Measurements from ENCODE around the gene DDX28. TPM values are rescaled to one million over a fixed set of nuclear protein-coding genes. Genes with fewer than 3 reads are reported as not detected.
"Not testable (repeated sequence)": the region's sequence is repeated elsewhere in the genome, so short reads cannot be mapped to it uniquely, and the experiment has no call there.

DDX28 gene
- total RNA-seq, 1 experiment from 2014 or later = 20.1 TPM

- DNase-seq (ENCODE audit: extremely low read depth, low read depth) = no peak
Measured at GRCh38 chr16:68037841-68038597, 15.0 kb upstream of the DDX28 start.

GRCh38 chr16:68035227-68035626, 12.2 kb upstream of the DDX28 start:
- no peak for DNase-seq (ENCODE audit: extremely low read depth, low read depth)

- no peak for DNase-seq (ENCODE audit: extremely low read depth, low read depth)
Measured at GRCh38 chr16:68033101-68033500, 10.1 kb upstream of the DDX28 start.

DNA sequence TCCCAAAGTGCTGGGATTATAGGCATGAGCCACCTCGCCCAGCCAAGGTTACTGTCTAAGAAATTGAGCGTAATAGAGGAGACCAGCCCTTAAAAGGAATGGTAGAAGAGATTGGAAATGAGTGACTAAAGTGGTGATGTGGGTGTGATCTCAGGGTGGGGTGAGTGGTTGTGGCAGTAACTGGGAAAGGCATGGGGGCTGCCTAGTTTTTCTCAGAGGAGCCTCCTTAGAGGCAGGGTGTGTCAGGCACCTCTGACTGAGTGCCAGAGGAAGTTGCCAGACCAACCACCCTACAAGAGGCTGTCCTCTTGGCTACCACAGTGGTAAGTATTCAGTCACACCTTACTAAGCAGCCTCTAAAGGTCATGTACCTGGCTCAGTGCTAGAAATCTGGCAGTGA, 8.9 kb upstream of the DDX28 start:
- no peak for DNase-seq (ENCODE audit: extremely low read depth, low read depth)

DNA sequence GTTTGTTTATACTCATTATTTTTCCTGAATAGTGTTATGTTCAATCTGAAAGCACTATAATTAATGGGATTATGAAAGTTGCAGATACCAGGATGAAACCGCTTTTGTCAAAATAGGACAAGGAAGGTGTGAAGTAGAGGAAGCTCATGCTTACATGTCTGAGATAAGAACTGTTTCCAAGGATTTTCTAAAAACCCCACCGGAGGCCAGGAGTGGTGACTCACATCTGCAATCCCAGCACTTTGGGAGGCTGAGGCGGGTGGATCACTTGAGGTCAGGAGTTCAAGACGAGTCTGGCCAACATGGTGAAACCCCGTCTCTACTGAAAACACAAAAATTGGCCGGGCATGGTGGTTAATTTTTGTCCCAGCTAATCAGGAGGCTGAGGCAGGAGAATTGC, 7.1 kb upstream of the DDX28 start:
- not testable (repeated sequence) for DNase-seq (ENCODE audit: extremely low read depth, low read depth)

GRCh38 chr16:68028996-68029395, 6.0 kb upstream of the DDX28 start:
- DNase-seq (ENCODE audit: extremely low read depth, low read depth) = no peak

DNA sequence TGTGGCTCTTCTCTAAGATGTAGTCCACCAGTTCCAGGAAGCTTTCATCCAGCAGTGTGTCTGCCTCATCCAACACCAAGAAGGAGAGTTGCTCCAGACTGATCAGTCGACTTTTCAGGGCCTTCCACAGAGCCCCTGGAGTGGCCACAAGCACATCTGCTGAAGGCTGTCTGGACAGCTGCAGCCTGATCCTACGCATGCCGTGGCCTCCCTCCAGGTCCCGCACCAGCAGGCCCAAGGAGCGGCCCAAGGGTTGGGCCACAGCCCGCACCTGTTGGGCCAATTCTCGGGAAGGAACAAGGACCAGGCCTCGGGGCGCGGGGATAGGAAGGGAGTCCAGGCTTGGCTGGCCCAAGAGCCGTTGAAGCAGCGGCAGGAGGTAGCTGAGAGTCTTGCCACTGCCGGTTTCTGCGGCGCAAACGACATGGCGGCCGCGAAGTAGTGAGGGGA, 729 bp downstream of the DDX28 start:
- DNase-seq (ENCODE audit: extremely low read depth, low read depth) = no peak

DNA sequence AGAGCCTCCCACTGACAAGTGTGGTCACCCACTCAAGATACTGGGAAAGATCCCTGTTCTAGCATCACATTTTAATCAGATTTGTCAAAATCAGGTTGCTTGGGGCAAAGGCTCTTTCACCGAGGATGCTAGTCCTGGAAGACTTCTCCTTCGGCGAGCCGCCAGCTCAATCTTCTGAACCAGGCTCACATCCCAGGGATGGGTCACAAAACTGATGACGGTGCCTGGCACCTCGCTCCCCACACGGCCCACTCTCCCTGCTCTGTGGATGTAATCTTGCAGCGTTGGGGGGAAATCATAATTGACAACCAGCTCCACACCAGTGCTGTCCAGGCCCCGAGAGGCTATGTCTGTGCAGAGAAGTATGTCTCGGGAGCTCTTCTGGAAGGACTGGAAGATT, 1.5 kb downstream of the DDX28 start:
- DNase-seq (ENCODE audit: extremely low read depth, low read depth) = no peak

DNA sequence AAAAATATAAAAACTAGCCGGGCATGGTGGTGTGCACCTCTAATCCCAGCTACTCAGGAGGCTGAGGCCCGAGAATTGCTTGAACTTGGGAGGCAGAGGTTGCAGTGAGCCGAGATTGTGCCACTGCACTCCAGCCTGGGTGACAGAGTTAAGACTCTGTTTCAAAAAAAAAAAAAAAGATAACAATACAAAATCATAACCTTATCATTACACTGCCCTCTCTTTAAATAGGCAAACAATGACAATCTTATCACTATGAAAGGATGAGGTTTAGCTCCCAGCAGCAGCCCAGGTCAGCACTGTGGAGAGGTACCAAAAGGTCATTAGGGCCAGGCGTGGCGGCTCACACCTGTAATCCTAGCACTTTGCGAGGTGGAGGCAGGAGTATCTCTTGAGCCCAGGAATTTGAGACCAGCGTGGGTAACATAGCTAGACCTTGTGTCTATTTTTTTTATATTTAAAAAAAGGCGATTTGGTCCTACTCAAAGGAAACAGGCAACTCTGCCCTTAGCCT, 3.8 kb downstream of the DDX28 start:
- no peak for DNase-seq (ENCODE audit: extremely low read depth, low read depth)

DNA sequence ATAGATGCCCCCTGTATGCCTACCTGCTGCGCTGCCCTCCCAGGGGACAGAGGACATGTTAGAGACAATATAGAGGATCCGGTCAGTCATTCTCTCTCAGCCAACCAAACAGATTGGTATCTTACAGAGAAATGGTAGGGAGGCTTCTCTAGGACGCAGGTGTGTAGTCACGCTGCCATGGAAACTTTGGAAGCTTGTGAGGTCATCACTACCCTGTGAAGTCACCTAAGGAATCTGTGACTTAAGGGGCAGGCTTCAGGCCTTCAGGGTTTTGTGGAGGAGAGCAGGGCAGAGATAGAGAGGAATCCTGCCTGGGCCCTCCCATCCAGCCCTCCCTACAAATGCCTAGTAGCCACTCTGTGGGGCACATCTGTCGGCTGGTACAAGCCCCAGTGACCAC, 7.4 kb downstream of the DDX28 start, which contains the start of gene DPEP2NB:
Gene DPEP2NB, minus strand, starts transcription at position 231 of the 400 bp plus-strand sequence. Its CDS starts 141 bp downstream, at position 90.
- DNase-seq (ENCODE audit: extremely low read depth, low read depth) = no peak

- DNase-seq (ENCODE audit: extremely low read depth, low read depth) = no peak
Measured at GRCh38 chr16:68013440-68013839, 9.6 kb downstream of the DDX28 start.

- DNase-seq (ENCODE audit: extremely low read depth, low read depth) = not testable (repeated sequence)
Measured at GRCh38 chr16:68009872-68010271, 13.2 kb downstream of the DDX28 start.

- no peak for DNase-seq (ENCODE audit: extremely low read depth, low read depth)
Measured at GRCh38 chr16:68009157-68009735, 13.8 kb downstream of the DDX28 start.

DNA sequence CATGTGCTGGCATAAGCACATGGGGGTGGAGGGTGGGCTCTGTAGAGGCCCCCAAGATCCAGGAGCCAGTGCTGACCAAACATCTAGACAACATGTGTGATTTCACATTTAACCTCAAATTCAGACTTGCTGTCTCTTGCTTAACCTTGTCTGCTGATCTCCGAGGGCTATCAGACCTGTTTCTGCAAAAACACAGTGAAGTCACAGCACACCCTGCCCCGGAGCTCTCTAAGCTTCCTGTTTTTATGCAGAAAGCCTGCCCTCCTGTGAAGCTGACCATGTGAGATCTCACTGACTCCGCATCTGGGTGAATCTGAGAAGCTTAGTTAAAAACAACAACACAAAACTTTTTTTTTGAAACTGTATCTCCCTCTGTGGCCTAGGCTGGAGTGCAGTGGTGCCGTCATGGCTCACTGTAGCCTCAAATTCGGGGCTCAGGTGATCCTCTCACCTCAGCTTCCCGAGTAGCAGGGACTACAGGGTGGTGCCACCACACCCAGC, 17.2 kb downstream of the DDX28 start:
- DNase-seq (ENCODE audit: extremely low read depth, low read depth) = no peak

DNA sequence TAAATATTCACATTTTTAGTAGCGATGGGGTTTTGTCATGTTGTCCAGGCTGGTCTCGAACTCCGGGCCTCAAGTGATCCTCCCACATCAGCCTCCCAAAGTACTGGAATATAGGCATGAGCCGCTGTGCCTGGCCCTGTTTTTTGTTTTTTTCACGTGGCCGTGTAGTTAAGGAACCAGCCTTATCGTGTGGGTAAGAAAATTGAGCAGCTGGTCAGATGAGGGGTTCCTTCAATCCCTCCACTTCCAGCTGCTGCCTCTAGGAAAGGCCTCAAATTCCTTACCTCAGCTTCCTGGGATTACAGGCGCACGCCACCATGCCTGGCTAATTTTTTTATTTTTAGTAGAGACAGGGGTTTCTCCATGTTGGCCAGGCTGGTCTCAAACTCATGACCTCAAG, 17.8 kb downstream of the DDX28 start:
- no peak for DNase-seq (ENCODE audit: extremely low read depth, low read depth)

- no peak for DNase-seq (ENCODE audit: extremely low read depth, low read depth)
Measured at GRCh38 chr16:68003031-68003430, 20.0 kb downstream of the DDX28 start.

DNA sequence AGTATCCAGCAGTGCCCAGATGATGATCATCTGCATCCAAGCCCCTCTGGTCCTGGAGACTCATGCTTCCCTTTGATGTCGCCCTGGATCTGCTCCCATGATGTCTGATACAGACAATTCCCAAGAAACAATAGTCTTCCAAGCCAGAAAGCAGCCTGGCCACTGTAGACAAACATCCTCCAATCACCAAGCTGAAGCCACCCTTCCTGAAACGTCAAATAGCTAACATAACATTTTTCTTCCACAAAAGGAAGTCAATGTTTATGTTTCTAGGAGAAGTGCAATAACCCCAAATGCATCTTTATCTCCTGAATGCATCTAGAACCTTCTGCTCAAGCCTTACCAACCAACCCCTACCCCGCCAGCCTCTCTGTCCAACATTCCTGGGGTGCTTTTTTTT, 22.6 kb downstream of the DDX28 start:
- DNase-seq (ENCODE audit: extremely low read depth, low read depth) = no peak

DNA sequence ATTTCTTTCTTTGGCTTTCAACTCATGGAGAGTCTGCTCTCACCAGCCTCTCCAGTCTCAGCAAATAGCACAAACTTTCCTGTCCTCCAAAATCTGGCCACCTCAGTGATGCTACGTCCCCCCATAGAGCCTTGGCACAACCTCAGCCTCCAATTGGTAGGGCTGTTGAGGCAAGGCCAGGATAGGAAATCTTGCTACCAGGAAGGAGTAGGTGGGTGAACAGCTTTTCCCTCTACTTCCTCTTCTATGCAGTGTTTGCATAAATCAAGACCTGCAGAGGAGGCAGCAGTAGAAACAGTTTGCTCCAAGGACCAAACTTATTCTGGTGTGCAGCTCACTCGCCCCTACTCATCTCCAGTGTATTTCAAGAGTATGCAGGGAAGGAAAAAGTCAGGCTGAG, 23.0 kb downstream of the DDX28 start:
- DNase-seq (ENCODE audit: extremely low read depth, low read depth) = no peak

DNA sequence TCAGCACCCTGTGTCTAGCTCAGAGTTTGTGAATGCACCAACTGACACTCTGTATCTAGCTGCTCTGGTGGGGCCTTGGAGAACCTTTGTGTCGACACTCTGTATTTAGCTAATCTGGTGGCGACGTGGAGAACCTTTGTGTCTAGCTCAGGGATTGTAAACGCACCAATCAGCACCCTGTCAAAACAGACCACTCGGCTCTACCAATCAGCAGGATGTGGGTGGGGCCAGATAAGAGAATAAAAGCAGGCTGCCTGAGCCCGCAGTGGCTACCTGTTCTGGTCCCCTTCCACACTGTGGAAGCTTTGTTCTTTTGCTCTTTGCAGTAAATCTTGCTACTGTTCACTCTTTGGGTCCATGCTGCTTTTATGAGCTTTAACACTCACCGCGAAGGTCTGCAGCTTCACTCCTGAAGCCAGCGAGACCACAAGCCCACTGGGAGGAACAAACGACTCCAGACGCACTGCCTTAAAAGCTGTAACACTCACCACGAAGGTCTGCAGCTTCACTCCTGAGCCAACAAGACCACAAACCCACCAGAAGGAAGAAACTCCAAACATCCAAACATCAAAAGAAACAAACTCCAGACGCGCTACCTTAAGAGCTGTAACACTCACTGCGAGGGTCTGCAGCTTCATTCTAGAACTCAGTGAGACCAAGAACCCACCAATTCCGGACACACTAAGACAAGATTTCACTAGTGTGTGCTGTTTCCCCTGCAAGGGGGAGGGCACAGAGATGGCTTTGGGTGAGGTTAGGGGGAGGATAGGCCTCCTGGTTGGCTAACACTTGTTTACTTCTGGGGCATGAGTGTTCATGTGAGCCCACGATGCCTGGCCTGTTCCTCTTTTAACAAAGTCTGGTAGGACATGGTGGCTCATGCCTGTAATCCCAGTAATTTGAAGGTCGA, 24.0 kb downstream of the DDX28 start, which contains the start of gene DPEP2:
Gene DPEP2, minus strand, starts transcription at position 706 of the 910 bp plus-strand sequence. CDS start 6,272 bp downstream, outside the sequence.
- DNase-seq (ENCODE audit: extremely low read depth, low read depth) = not testable (repeated sequence)

DNA sequence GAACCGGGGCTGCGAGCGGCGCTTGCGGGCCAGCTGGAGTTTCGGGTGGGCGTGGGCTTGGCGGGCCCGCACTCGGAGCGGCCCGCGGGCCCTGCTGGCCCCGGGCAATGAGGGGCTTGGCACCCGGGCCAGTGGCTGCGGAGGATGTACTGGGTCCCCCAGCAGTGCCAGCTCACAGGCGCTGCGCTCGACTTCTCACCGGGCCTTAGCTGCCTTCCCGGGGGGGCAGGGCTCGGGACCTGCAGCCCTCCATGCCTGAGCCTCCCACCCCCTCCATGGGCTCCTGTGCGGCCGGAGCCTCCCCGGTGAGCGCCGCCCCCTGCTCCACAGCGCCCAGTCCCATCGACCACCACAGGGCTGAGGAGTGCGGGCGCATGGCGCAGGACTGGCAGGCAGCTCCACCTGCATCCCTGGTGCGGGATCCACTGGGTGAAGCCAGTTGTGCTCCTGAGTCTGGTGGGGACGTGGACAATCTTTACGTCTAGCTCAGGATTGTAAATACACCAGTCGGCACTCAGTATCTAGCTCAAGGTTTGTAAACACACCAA, 24.7 kb downstream of the DDX28 start:
- not testable (repeated sequence) for DNase-seq (ENCODE audit: extremely low read depth, low read depth)

Data from NCI-H460 (cell line).